ENCODE data around the gene GIPC1.

GIPC1 gene

DNA sequence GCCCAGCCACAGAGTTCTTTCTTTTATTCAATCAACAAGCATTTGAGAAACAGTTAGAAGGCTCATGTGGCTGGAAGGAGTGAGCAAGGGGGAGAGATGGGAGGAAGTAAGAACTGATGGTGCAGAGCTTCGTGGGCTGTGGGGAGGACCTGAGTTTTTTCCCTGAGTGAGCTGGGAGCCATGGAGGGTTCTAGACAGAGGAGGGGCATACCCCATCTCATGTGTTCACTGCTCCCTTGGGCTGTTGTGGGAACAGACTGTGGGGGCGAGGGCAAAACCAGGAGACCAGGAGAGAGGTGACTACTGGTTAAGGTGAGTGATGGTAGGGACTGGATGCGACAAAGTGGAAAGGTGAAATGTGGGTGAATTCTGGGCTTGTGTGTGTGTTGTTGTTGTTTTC is 65.2 kb downstream of the GIPC1 start:
- WGBS, 2 experiments (ENCODE audit: insufficient coverage in 2 of 2): 86 to 90% methylated on average over 2 of the region's 3 CpGs

DNA sequence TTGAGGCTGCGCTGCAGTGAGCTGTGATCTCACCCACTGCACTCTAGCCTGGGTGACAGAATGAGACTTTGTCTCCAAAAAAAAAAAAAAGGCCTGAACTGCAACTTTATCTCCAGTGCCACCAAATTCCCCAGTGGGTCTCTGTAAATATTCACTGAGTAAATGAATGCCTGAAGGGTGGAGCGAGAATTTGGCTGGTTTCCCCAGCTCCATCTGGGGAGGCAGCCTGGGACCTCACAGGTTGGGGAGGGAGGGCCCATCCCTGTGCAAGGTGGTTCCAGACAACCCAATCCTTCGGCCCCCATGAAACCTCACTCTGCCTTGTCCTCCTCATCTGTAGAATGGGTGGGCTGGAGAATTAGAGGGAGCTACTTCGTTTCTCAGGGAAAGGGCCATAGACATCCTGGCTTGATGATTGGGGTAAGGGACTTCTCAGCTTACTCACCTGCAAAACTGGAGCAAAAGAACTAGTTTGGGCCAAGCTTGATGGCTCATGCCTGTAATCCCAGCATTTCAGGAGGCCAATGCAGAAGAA is 67.0 kb downstream of the GIPC1 start:
- Histone ChIP-seq H3K36me3 (ENCODE audit: control insufficient read depth, insufficient read depth, low read length) (no peaks in the 10 kb centered on the region), H3K27ac (ENCODE audit: low read depth, low read length, severe bottlenecking) (no peak overlapping the region), H3K4me3 (ENCODE audit: extremely low read depth, insufficient read depth, low read length, poor library complexity, severe bottlenecking) (no peak overlapping the region), H3K9me3 (ENCODE audit: control insufficient read depth, low read length) (no peaks in the 10 kb centered on the region), H3K4me1 (ENCODE audit: control insufficient read depth, insufficient read depth, low read length, poor library complexity, severe bottlenecking) (peaks cover 1% of the 10 kb centered on the region)
- WGBS, 2 experiments (ENCODE audit: insufficient coverage in 2 of 2): 83 to 100% methylated on average over 2 of the region's 4 CpGs

More for the DNA sequence above, 65.2 kb downstream of the GIPC1 start:
- Histone ChIP-seq H3K4me3 (ENCODE audit: extremely low read depth, insufficient read depth, low read length, poor library complexity, severe bottlenecking) (no peak overlapping the region), H3K4me1 (ENCODE audit: control insufficient read depth, insufficient read depth, low read length, poor library complexity, severe bottlenecking) (peaks cover 10% of the 10 kb centered on the region), H3K36me3 (ENCODE audit: control insufficient read depth, insufficient read depth, low read length) (no peaks in the 10 kb centered on the region), H3K9me3 (ENCODE audit: control insufficient read depth, low read length) (no peaks in the 10 kb centered on the region), H3K27ac (ENCODE audit: low read depth, low read length, severe bottlenecking) (no peak overlapping the region)

Measured in mesodermal cell (in vitro differentiated cells).